Glutamatergic neuron (in vitro differentiated cells): ENCODE results near the gene LGALS3BP. TPM values are rescaled to one million over a fixed set of nuclear protein-coding genes. Genes with fewer than 3 reads are reported as not detected.

Source experiments
- DNase-seq: peaks from one replicate; pipeline ENCODE4 v3.0.0; 2022
- H3K27ac Mint-ChIP-seq: one replicate; pipeline ENCODE4 v1.8.0; 2020; ENCODE audit warnings: mild to moderate bottlenecking, mixed read lengths, inconsistent platforms; ENCODE audit not compliant: unreplicated experiment
- H3K27me3 Mint-ChIP-seq: one replicate; pipeline ENCODE4 v1.8.0; 2020; ENCODE audit warnings: mild to moderate bottlenecking, moderate library complexity, mixed read lengths, inconsistent platforms; ENCODE audit not compliant: unreplicated experiment
- H3K36me3 Mint-ChIP-seq: one replicate; pipeline ENCODE4 v1.8.0; 2020; ENCODE audit warnings: mild to moderate bottlenecking, mixed read lengths, inconsistent platforms; ENCODE audit not compliant: unreplicated experiment
- H3K4me1 Mint-ChIP-seq: one replicate; pipeline ENCODE4 v1.8.0; 2020; ENCODE audit warnings: mild to moderate bottlenecking, low read depth, mixed read lengths, inconsistent platforms; ENCODE audit not compliant: unreplicated experiment
- H3K4me3 Mint-ChIP-seq: one replicate; pipeline ENCODE4 v1.8.0; 2020; ENCODE audit warnings: mild to moderate bottlenecking, mixed read lengths, inconsistent platforms; ENCODE audit not compliant: unreplicated experiment
- H3K9me3 Mint-ChIP-seq: one replicate; pipeline ENCODE4 v1.8.0; 2020; ENCODE audit warnings: mild to moderate bottlenecking, moderate library complexity, mixed read lengths, inconsistent platforms; ENCODE audit not compliant: unreplicated experiment
- CTCF ChIP-seq: fragments of 200-600 bp; sonication (generic); IDR thresholded peaks from one replicate; pipeline ENCODE4 v1.5.0; 2021; ENCODE audit not compliant: partially characterized antibody, unreplicated experiment
- total RNA-seq: library from RNA; stranded (reverse); fragmentation: NEBNext Ultra II Directional; extraction: Animal tissue kit (Norgen Biotek cat#: 25700); gene quantifications from one replicate; pipeline ENCODE4 v1.2.1, GENCODE V29; 2021; ENCODE audit not compliant: unreplicated experiment

The LGALS3BP gene
- total RNA-seq, 1 donor from 2014 or later = 30.3 TPM

- H3K4me3 Mint-ChIP-seq = no peak overlapping the region
- peaks cover 16% of the 10 kb centered on the region for H3K27me3 Mint-ChIP-seq
- H3K9me3 Mint-ChIP-seq = no peaks in the 10 kb centered on the region
- TF ChIP-seq CTCF = no peak
- H3K27ac Mint-ChIP-seq = no peak overlapping the region
- H3K36me3 Mint-ChIP-seq = peaks cover 8% of the 10 kb centered on the region
- H3K4me1 Mint-ChIP-seq = peaks cover 2% of the 10 kb centered on the region
- no peak for DNase-seq
Measured at GRCh38 chr17:78997881-78998280, 18.2 kb upstream of the LGALS3BP start.

- H3K27me3 Mint-ChIP-seq = peaks cover 13% of the 10 kb centered on the region
Measured at GRCh38 chr17:78997231-78997741, 17.6 kb upstream of the LGALS3BP start.

GRCh38 chr17:78996781-78997201 is 17.1 kb upstream of the LGALS3BP start:
- Mint-ChIP-seq H3K27ac (no peak overlapping the region), H3K27me3 (peaks cover 12% of the 10 kb centered on the region), H3K9me3 (no peaks in the 10 kb centered on the region), H3K4me3 (peak overlapping the region; percentile 30), H3K4me1 (peaks cover 5% of the 10 kb centered on the region), H3K36me3 (peaks cover 10% of the 10 kb centered on the region)
- no peak for TF ChIP-seq CTCF
- no peak for DNase-seq

More at GRCh38 chr17:78997231-78997741, 17.6 kb upstream of the LGALS3BP start:
- TF ChIP-seq CTCF = no peak
- H3K27ac Mint-ChIP-seq = no peak overlapping the region
- H3K36me3 Mint-ChIP-seq = peaks cover 10% of the 10 kb centered on the region
- peak overlapping the region; percentile 30 for H3K4me3 Mint-ChIP-seq
- H3K9me3 Mint-ChIP-seq = no peaks in the 10 kb centered on the region
- peaks cover 5% of the 10 kb centered on the region for H3K4me1 Mint-ChIP-seq
- DNase-seq = no peak

GRCh38 chr17:78995761-78996451 is 16.2 kb upstream of the LGALS3BP start:
- TF ChIP-seq CTCF = no peak
- Mint-ChIP-seq H3K27me3 (peaks cover 9% of the 10 kb centered on the region), H3K9me3 (no peaks in the 10 kb centered on the region), H3K36me3 (peaks cover 10% of the 10 kb centered on the region), H3K4me3 (no peak overlapping the region), H3K27ac (no peak overlapping the region), H3K4me1 (peaks cover 5% of the 10 kb centered on the region)
- no peak for DNase-seq
